NCI-H345 treated with DMSO at 0.1 percent for 48 hours (cell line): ENCODE measurements around the gene FTO.

Experiments used
- DNase-seq: peaks from one replicate; lab custom pipeline; 2025; ENCODE audit not compliant: unreplicated experiment; lab: John Stamatoyannopoulos, UW

The FTO gene

DNA sequence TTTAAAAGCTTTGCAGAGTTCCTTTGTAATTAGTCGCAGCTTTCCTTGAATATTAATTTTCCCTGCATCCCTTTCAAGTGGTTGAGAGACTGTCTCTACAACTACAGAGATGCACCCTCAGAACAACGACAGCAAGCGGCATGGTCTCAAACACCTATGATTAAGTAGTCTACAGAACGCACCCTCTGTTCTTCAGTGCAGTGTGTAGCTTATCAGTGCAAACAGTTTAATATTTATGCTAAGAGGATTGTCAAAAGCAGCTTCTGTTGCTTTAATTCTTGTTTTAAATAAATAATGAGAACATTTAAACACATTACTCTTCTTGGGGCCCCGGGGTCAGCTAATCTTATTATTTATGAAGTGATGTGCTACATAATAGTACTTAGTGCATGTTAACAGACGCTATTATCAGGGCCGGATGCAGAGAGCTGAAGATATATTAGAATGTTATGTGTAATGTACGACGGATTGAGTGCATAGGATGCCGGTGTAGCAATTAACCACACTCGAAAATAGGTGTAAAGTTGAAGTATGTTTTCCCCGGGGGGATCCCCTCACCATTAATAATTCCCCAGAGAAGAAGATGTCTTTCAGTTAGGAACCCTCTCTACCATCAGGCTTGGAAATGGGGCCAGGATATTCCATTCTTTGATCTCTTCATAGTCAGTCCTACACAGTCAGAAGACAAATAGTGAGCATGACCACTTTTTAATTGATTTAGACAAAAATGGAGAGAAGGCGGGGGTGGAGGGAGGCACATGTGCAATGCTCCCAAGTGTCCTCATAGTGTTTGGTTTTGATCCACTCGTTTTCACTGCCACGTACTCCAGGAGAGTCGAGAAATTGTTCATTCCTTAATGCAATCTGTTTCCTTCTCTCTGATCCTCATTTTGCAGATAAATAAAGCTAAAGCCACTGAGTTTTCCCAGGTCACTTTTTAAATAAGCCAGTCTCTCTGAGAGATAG is 406.3 kb downstream of the FTO start:
- no peak for DNase-seq

DNA sequence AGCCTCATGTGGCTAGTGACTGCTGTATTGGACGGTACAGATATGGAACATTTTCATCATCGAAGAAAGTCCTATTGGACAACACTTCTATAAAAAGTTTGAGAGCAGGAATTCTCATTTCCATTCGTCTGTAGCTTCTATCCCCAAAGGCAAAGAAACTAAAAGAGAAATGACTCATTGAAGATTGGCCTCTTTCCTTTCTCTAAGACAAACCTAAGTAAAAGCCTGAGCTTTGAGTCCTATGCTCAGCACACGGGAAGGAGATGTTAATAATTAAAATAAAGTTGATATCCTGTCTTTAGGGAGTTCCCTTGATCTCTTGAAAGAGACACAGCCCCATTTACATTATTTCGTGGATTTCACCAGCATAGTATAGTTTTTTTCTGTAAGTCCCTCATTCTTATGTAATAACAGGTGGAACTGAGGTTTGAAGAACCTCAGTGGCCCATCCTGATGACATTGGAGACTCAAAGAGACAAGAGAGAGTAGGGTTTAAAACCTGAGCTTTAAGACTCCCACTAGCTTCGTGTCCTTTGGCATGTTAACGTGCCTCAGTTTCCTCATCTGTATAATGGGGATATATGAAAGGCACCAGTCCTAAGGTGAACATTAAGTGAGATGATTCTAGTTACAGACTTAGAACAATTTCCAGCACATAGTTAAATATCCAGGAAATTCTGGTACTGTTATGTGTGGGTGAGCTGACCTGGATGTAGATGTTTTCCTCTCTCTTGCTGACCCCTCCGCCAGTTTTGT is 408.7 kb downstream of the FTO start:
- DNase-seq, result no peak

DNA sequence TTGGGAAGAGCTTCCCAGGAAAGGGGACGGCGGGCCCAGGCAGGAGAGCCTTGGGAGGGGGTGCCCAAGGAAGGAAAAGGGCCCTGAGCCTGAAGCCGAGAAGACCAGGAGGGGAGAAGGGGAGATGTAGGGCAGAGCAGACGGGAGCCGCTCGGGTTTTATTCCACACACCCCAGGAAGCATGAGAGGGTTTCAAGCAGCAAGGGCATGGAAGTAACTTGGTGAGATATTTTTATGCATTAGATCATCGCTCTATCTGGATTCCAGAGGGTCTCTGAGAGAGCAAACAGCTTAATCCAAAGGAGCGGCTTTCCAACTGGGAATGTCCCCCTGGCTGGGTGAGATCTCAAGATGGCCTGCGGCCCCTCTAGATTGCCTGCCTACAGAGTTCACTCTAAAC is 411.6 kb downstream of the FTO start:
- no peak for DNase-seq

DNA sequence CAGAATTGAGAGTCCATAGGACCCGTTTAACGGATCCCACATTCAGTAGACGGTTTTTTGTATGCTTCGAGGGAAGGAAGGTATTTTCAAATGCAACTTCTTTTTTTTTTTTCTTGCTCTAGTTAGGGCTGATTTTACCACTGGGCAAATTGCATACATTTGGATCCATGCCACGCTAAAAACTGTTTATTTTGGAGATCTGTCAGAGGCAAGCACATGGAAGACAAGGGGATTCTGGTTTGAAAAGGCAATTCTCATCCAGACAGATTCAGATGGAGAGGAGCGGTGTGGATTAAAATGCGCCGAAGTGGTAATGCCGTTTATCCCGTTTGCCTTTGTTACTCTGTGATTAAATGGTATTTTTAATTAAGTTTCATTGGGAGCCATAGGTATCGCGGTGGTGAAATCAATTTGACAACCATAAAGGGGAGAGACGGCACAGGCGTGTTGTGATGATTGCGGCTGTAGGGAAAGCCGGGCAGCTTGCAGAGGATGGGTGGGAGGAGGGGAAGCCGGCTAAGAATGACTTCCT is 412.2 kb downstream of the FTO start:
- no peak for DNase-seq

DNA sequence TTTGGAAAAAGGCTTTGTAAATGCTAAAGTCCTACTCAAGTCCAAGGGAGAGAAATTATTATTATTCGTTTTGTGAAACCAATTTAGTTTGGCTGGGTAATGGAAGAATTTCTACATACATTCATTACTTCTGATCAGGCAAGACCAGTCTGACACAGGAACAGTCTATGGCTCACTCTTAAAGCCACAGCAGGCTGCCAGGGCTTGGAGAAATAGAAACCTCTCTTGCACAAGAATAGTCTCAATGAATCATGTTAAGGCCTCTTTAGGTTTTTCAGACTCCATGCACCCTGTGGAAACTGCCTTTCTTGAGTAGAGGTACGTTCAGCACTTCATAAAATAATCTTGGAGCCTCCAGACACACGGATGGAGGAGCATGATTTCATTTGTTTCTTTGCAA is 414.9 kb downstream of the FTO start:
- DNase-seq, result no peak

DNA sequence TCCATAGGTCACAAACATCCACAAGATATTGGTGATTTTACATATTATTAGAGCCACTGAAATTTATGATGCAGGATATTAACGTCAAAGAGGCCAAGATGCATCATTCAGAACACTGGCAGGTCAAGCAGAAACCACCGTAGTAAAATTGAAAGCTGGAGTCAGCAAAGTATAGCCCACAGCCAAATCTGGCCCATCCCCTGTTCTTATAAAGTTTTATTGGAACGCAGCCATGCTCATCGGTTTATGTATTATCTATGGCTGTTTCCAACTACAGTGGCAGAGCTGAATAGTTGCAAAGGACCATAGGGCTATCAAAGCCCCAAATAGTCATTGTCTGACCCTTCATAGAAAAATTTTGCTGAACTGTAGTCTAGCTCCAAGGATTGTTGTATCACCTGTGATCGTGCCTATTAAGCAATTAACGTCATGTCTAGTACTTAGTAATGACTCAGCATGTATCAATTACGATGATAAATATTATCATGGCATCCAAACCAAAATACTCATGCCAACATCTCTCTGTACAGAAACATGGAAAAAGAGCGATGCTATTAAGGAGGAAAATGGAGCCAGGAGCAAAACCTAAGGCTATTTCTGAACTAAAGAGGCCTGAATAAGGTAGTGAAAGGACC is 417.0 kb downstream of the FTO start:
- no peak for DNase-seq

DNA sequence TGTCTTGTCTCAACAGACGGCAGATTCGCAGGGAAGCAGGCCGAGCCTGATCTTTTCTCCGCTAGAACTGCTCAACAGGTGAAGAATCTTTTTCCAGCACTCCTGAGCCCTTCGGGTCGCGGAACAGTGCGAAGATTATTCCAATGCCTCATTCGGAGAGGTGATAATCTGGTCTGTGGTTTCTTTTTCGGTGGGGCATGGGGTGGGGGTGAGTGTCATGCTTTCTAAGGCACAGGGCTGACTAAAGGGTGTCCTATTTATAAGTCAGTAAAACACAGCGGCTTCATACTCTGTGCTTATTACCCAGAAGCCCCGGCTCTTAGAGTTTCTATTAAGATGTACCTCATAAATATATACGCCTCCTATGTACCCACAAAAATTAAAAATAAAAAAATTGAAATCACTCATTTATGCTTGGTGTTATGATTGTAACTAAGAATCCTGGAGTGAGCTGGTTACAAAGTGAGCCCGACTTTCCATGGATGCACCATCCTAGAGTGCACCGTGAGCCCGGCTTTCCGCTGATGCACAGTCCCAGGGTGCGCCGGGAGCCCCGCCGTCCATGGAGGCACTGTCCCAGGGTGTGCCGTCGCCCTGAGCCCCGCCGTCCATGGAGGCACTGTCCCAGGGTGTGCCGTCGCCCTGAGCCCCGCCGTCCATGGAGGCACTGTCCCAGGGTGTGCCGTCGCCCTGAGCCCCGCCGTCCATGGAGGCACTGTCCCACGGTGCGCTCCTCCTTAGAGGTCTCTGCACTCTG is 417.8 kb downstream of the FTO start:
- no peak for DNase-seq

DNA sequence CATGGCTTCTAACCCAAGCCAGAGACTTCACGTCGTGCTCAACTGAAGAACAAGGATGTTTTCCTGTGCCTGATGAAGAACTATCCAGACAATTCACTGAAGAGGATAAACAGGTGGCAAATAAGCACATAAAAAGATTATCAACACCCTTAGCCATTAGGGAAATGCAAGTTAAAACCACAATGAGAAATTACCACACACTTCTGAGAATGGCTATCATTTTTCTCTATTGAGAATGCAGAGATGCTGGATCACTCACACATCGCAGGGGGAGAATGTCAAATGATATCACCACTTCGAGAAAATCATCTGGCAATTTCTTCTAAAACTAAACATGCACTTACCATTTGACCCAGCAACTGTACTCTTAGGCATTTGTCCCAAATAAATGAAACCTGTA is 419.8 kb downstream of the FTO start:
- DNase-seq, result no peak

DNA sequence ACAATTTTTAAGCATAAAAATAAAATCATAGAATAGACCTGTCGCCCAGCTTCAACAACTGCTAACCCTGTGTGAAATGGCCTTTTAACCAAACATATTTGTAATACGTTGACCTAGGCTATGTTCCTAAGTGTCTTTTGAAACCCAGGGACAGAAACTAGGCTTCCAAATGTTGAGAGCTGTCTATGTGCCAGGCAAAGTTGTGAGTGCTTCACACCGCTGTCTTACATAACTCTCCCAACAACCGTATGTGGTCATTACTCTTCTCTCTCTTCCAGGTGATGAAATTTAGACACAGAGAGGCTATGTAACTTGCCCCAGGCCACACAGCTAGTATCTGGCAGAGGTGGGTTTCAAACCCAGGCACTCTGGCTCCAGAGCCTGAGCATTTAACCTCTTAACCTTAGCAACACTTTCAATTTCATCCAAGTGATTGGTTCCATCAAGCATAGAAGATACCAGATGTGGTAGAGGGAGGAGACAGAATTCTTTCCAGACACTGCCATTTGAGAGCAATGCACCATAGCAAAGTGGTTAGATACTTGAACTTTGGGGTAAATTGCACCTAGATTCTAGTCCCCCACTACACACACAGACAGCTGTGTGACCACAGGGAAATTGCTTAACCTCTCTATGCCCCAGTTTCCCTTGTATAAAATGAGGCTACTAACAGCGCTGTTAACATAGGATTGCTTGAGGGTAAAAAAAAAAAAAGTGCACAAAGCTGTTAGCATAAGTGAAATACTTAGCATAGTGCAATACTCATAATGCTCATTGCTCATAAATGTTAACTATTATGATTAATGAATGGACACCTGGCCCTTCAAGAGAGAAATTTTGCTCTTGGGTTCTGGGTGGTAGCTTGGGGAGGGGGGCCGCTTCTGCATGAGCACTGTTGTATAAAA is 422.0 kb downstream of the FTO start:
- DNase-seq, result no peak

DNA sequence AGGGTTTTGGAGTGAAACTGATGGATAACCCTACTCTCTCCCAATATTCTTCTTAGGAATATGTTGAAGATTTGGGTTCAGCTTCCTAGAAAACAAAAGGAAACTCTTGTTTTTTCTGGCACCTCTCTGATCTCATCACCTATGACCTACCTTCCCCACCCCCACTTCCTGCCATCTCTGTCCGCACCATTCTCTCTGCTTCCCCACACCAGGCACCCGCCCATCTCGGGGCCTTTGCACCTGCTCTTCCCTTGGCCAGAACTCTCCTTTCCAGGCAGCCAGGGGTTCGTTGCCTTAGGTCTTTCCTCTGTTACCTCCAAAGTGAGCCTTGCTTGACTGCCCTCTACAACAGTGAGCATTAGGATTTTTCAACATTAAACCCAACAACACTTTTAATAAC is 423.0 kb downstream of the FTO start:
- DNase-seq, result no peak

DNA sequence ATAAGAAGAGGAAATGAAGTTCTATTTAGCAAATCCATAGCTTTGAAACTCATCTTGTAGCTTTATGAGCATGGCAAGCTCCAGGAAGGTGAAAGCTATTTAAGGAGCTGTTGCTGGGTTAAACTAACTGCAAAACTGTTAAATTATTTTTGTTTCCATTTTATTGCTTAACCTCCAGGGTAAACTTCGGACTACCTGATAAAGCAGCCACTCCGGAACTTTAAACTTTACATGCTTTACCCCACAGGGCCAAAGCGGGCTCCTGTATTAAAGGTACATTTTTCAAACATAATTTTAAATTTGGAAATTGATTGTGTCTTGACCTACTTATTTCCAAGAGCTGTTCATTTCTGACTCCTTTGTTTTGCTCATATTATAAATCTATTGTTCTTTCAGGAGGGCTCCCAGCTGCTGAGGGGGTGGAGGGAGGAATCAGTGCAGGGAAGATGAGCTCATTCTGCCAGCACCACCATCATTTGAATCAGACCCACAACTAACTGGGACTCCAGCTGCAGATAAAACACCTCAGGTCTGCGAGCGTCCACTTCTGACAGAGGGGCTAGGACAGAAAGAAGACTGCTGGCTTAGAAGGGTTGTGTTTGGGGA is 424.8 kb downstream of the FTO start:
- DNase-seq, result no peak

DNA sequence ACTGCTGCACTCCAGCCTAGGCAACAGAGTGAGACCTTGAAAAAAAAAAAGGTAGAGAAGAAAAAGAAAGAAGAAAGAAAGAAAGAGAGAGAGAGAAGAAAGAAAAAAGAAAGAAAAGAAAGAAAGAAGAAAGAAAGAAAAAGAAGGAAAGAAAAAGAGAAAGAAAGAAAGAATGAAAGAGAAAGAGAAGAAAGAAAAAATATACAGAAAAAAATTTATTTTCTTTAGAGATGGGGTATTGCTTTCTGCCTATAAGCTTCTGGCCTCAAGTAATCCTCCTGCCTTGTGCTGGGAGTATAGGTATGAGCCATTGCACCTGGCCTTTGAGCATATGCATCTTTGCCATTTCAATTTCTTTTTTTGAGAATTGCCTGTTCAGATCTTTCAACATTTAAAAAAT is 425.9 kb downstream of the FTO start:
- no peak for DNase-seq

DNA sequence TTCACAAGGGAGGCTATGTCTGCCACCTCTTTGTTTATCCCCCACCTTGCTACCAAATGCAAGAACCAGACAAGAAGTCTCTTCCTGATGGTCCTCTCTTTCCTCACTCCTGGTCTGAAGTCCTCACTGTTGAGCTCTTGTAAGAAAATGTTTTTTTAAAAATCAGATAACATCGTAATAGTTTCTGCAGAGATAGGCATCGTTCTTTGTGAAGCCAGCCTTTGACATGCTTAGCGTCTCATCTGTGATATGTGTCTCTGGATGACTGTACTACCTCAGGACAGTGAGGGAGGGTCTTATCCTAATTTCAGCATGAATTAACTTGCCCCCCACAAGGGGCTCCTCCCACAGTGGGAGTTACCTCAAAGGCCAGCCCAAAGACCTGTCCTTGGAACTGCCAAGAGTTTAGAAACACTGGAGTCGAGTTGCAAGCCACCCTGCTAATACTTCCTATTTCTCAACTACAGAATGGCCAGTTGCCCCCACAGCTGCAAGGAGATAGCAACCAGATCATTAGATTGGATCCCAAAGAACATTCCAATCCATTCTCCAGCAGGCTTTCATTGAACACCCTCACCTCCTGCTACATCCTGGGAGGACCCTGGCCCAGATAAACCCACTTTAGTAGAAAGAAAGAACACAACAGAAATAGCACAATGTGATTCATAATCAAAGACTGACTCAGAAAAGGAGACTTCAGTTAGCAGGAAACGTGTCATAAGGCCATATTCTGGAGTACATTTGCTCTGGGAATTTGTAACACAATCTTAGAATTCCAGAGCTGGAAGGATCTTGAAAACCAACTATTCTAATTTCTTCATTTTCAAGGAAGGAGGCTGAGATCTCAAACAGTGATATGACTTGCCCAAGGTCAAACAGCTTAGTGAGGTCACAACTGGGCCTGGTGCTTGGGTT is 431.7 kb downstream of the FTO start:
- DNase-seq, result no peak

DNA sequence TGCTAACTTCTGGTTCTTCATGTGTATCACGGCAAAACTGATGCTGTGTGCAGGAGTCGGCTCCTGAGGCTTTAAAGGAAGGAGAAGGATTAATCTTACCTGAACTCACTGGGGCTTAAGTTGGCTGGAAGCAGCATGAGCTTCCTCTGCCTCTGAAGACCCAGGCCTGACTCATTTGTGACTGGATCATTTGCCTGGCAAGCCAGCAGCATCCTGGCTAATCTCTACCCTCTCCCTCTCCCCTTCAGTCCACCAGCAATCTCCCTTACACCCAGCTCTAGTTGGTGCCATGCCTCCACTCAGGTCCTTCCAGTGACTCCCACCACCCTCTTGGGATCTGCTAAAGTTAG is 432.3 kb downstream of the FTO start:
- DNase-seq, result no peak

DNA sequence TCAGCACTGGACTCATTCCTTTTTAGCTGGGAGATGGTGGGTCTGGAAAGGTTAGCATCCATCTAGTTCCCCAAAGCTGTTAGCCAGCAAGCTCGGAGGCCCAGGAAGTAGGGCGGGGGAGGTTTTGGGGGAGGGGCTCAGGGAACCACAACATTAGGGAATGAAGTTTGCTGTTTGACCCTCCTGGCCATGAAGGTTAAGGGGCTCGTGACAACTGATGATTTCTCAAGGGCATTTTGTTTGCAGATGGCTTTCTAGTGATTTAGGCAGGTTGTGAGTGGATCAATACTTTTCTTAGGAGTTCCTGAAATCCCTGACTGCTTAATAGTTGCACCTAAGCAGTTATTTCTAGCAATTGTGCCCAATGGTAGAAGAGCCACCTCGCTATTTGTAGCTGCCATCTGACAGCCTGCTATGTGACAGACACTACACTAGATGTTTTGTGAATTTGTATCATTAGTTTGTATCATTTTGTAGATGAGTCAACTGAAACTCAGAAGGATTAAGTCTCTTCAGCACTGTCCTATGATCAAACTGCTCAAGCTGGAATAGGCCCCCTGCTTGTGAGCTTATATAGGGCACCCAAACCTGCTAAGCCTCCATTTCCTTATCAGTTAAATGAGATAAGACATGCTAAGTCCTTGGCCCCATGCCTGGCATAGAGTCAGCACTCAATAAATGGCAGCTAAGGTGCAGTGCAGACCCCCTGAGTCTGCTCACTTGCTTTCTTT is 436.3 kb downstream of the FTO start:
- DNase-seq, result no peak

DNA sequence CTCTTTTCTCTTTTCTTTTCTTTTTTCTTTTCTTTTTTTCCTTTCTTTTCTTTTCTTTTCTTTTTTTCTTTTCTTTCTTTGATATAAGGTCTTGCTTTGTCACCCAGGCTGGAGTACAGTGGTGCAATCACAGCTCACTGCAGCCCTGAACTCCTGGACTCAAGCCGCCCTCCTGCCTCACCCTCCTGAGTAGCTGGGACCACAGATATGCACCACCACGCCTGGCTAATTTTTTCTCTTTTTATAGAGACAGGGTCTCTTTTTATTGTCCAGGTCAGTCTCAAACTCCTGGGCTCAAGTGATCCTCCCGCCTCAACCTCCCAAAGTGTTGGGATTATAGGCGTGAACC is 436.8 kb downstream of the FTO start:
- no peak for DNase-seq

DNA sequence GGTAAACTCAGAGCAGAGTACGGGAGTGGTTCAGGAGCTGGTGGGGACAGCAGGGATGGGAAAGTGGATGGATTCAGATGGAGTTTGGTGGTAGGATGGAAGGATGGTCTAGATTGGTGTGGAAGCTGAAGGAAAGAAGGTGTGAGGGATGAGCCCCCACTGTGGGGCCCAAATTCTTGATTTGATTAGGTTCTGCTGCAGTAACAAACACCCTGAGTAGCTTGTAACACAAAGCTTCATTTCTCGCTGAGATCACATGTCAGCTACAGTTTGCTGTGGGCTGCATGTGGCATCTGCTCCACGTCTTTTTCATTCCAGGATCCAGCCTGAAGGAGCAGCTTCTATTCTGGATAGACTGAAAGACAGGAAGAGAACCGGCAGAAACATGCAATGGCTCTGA is 438.8 kb downstream of the FTO start:
- DNase-seq, result no peak

DNA sequence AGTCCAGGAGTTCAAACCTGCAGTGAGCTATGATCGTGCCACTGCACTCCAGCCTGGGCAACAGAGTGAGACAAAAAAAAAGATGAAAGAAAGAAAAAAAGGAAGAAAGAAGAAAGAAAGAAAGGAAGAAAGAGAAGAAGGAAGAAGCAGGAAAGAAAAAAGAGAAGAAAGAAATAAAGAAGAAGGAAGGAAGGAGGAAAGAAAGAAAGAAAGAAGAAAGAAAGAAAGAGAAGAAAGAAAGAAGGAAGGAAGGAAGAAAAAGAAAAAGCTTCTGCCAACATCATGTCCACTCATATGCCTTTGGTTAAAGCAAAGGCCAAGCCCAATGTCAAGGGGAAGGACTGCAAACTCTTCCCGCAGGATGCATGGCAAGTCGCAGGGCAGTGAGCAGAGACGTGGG is 439.5 kb downstream of the FTO start:
- no peak for DNase-seq
